Stimulated activated CD4-positive, alpha-beta T cell treated with anti-CD3 and anti-CD28 coated beads, Interleukin-2, amount 100 ng/mL, for 24 hours (primary cell): ENCODE data around the gene ANGPT4.

ENCODE experiments used
- DNase-seq, 2 donors: peaks; one replicate each; pipeline ENCODE4 v3.0.0-alpha.2; 2020

ANGPT4 gene

GRCh38 chr20:939606-940005 lies 23.5 kb upstream of the ANGPT4 start:
- DNase-seq = no peak

GRCh38 chr20:934186-934840 lies 18.2 kb upstream of the ANGPT4 start:
- DNase-seq = no peak

GRCh38 chr20:933029-933428 lies 16.9 kb upstream of the ANGPT4 start:
- DNase-seq = no peak

GRCh38 chr20:931401-931800 lies 15.3 kb upstream of the ANGPT4 start:
- DNase-seq = no peak

GRCh38 chr20:926670-927069 lies 10.5 kb upstream of the ANGPT4 start:
- no peak for DNase-seq

GRCh38 chr20:925516-925915 lies 9.4 kb upstream of the ANGPT4 start:
- no peak for DNase-seq

GRCh38 chr20:924639-925038 lies 8.5 kb upstream of the ANGPT4 start:
- no peak for DNase-seq

GRCh38 chr20:922781-923180 lies 6.6 kb upstream of the ANGPT4 start:
- no peak for DNase-seq

GRCh38 chr20:921068-921467 lies 4.9 kb upstream of the ANGPT4 start:
- no peak for DNase-seq

GRCh38 chr20:920311-920710 lies 4.2 kb upstream of the ANGPT4 start:
- DNase-seq = no peak

GRCh38 chr20:919491-919916 lies 3.4 kb upstream of the ANGPT4 start:
- no peak for DNase-seq

- no peak for DNase-seq
These were observed 1.3 kb upstream of the ANGPT4 start for GRCh38 chr20:917416-917815.

GRCh38 chr20:916825-917224 lies 691 bp upstream of the ANGPT4 start:
- no peak for DNase-seq

GRCh38 chr20:914727-915498 lies 1.2 kb downstream of the ANGPT4 start:
- no peak for DNase-seq

- no peak for DNase-seq
These were observed 2.8 kb downstream of the ANGPT4 start for GRCh38 chr20:913306-913849.

GRCh38 chr20:911882-912600 lies 4.1 kb downstream of the ANGPT4 start:
- peak in 1 of 2 donors; percentile 5 for DNase-seq

- no peak for DNase-seq
These were observed 5.0 kb downstream of the ANGPT4 start for GRCh38 chr20:910870-911770.

- DNase-seq = no peak
These were observed 5.8 kb downstream of the ANGPT4 start for GRCh38 chr20:910132-910869.

- DNase-seq = no peak
These were observed 6.5 kb downstream of the ANGPT4 start for GRCh38 chr20:909641-910040.

GRCh38 chr20:906703-907270 lies 9.3 kb downstream of the ANGPT4 start:
- DNase-seq = no peak

- DNase-seq = no peak
These were observed 10.1 kb downstream of the ANGPT4 start for GRCh38 chr20:906001-906520.
